ENCODE measurements around the gene TXNDC17.

The TXNDC17 gene

DNA sequence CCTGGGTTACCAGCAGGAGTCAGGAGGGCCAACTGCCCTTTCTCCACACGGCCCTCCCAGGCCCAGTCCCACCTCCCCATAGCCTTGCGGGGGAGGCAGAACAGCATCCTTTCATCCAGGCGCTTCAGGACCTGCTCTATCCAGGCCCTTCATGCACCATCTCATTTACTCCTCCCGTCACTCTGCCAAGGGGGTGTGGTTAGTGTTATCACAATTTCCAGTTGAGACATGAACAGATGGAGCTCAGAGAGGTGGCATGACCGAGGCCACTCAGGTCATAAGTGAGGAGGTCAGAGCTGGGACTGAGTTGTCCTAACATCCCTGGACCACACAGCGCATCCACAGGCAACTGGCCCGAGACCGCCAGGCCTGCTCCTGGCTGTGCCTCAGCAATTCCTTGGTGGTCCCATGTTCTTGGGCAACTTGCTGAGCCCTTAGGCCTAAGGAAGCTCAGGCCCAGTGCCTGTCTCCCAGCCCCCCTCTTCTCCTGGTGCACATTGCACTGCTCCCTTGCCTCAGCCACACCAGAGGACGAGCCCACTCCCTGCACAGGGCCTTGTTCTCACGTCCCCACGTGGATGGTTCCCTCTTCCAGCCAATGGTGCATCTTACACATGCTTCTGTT, 34.5 kb downstream of the TXNDC17 start:
- 83% methylated on average over 9 of the region's 11 CpGs for WGBS (ENCODE audit: insufficient coverage)
- ChIA-PET POLR2A (no interaction called here), CTCF (interaction anchor here (0.6 to 4.4 kb wide), 2 partner anchors 8 to 146 kb away, joined by 3 to 19 read pairs; no protein-coding TSS in a partner anchor)
- Histone ChIP-seq H3K4me3 (ENCODE audit: control insufficient read depth in 1 of 7, extremely low read depth in 1 of 7, insufficient read depth in 4 of 7, low read depth in 2 of 7, low read length in 6 of 7) (no peak overlapping the region), H3K36me3 (ENCODE audit: control insufficient read depth in 4 of 4, insufficient read depth in 4 of 4, low read length in 3 of 4) (no peaks in the 10 kb centered on the region), H3K9me3 (ENCODE audit: control extremely low read depth in 1 of 5, control insufficient read depth in 4 of 5, insufficient read depth in 2 of 5, low read depth in 1 of 5, low read length in 4 of 5) (no peaks in the 10 kb centered on the region), H3K4me1 (ENCODE audit: control extremely low read depth in 1 of 4, control insufficient read depth in 4 of 4, insufficient read depth in 4 of 4, low read length in 3 of 4) (peaks cover 0 to 12% (median 11%) of the 10 kb centered on the region in 4 experiments), H3K27me3 (replicated peaks in 2 of 5; ENCODE audit: control insufficient read depth in 4 of 5, insufficient read depth in 5 of 5, low read length in 4 of 5) (peaks cover 0 to 46% (median 33%) of the 10 kb centered on the region in 5 experiments), H3K27ac (ENCODE audit: insufficient read depth in 1 of 2, low read depth in 1 of 2, low read length in 2 of 2, poor library complexity in 1 of 2, severe bottlenecking in 2 of 2) (no peak overlapping the region)
- DNase-seq: no peak

DNA sequence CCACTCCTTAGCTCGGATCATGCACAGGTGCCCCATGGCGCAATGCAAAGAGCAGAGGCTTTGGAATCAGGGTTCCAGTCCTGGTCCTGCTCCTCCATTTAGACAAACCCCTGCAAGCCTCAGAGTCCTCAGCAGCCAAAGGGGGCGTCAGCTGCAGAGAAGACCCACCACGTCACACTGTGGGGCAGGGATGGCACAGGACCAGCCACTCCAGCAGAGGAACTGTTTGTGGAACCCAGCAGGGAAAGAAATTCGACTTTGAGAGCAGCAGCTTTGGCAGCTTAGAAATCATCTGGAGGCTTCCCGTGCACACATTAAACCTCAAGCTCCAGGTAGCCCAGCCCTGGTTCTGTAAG, 35.9 kb downstream of the TXNDC17 start:
- H3K27me3 ChIP-seq (replicated peaks in 2 of 5; ENCODE audit: control insufficient read depth in 4 of 5, insufficient read depth in 5 of 5, low read length in 4 of 5): peaks cover 0 to 53% (median 26%) of the 10 kb centered on the region in 5 experiments
- ChIA-PET CTCF (interaction anchor here (1.4 to 4.4 kb wide), 4 partner anchors 10 to 234 kb away, joined by 3 to 19 read pairs (median 10); no protein-coding TSS in a partner anchor), POLR2A (interaction anchor here (1.2 kb wide), 1 partner anchor 9 kb away, joined by 4 read pairs; no protein-coding TSS in a partner anchor)
- H3K4me1 ChIP-seq (ENCODE audit: control extremely low read depth in 1 of 4, control insufficient read depth in 4 of 4, insufficient read depth in 4 of 4, low read length in 3 of 4): peaks cover 0 to 12% (median 11%) of the 10 kb centered on the region in 4 experiments
- WGBS (ENCODE audit: insufficient coverage): 87% methylated on average over 5 of the region's 6 CpGs
- H3K36me3 ChIP-seq (ENCODE audit: control insufficient read depth in 4 of 4, insufficient read depth in 4 of 4, low read length in 3 of 4): no peaks in the 10 kb centered on the region
- DNase-seq: no peak
- H3K4me3 ChIP-seq (ENCODE audit: control insufficient read depth in 1 of 7, extremely low read depth in 1 of 7, insufficient read depth in 4 of 7, low read depth in 2 of 7, low read length in 6 of 7): no peak overlapping the region
- H3K27ac ChIP-seq (ENCODE audit: insufficient read depth in 1 of 2, low read depth in 1 of 2, low read length in 2 of 2, poor library complexity in 1 of 2, severe bottlenecking in 2 of 2): no peak overlapping the region
- no peaks in the 10 kb centered on the region for H3K9me3 ChIP-seq (ENCODE audit: control extremely low read depth in 1 of 5, control insufficient read depth in 4 of 5, insufficient read depth in 2 of 5, low read depth in 1 of 5, low read length in 4 of 5)

GRCh38 chr17:6677158-6677831, 36.4 kb downstream of the TXNDC17 start:
- WGBS (ENCODE audit: insufficient coverage): 27% methylated on average over 16 of the region's 16 CpGs
- Histone ChIP-seq H3K27ac (ENCODE audit: insufficient read depth in 1 of 2, low read depth in 1 of 2, low read length in 2 of 2, poor library complexity in 1 of 2, severe bottlenecking in 2 of 2) (no peak overlapping the region), H3K9me3 (ENCODE audit: control extremely low read depth in 1 of 5, control insufficient read depth in 4 of 5, insufficient read depth in 2 of 5, low read depth in 1 of 5, low read length in 4 of 5) (no peaks in the 10 kb centered on the region), H3K4me1 (ENCODE audit: control extremely low read depth in 1 of 4, control insufficient read depth in 4 of 4, insufficient read depth in 4 of 4, low read length in 3 of 4) (peaks cover 0 to 12% (median 11%) of the 10 kb centered on the region in 4 experiments), H3K36me3 (ENCODE audit: control insufficient read depth in 4 of 4, insufficient read depth in 4 of 4, low read length in 3 of 4) (no peaks in the 10 kb centered on the region), H3K27me3 (replicated peaks in 2 of 5; ENCODE audit: control insufficient read depth in 4 of 5, insufficient read depth in 5 of 5, low read length in 4 of 5) (peaks cover 0 to 56% (median 29%) of the 10 kb centered on the region in 5 experiments), H3K4me3 (ENCODE audit: control insufficient read depth in 1 of 7, extremely low read depth in 1 of 7, insufficient read depth in 4 of 7, low read depth in 2 of 7, low read length in 6 of 7) (no peak overlapping the region)
- POLR2A ChIA-PET: interaction anchor here (0.5 to 1.2 kb wide), 3 partner anchors 9 to 1838 kb away, joined by 4 read pairs; no protein-coding TSS in a partner anchor
- CTCF ChIA-PET: interaction anchor here (0.8 to 4.4 kb wide), 5 partner anchors 10 to 234 kb away, joined by 3 to 19 read pairs (median 7); no protein-coding TSS in a partner anchor
- peak; percentile 45 to 78 (median 76) for DNase-seq

DNA sequence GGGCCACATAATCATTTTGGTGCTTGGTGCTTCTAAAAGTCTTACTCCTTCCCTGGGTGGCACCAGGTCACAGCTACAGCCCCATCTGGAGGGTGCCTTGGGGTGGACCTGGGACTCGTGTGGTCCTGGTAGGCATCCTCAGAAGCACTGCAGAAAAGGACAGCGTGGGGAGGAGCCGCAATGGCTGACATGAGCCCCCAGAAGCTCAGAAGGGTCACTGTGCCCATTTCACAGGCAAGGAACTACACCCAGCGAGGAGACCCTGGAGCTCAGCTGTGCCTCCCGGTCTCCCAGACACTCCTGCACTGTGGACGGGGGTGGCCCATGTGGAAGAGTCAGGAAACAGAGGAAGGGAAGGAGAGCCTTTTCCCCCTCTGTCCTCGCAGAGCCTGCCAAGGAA, 37.1 kb downstream of the TXNDC17 start:
- H3K36me3 ChIP-seq (ENCODE audit: control insufficient read depth in 4 of 4, insufficient read depth in 4 of 4, low read length in 3 of 4): no peaks in the 10 kb centered on the region
- CTCF ChIA-PET: interaction anchor here (0.8 to 4.4 kb wide), 5 partner anchors 11 to 233 kb away, joined by 3 to 19 read pairs (median 7); no protein-coding TSS in a partner anchor

GRCh38 chr17:6679241-6679640, 38.4 kb downstream of the TXNDC17 start:
- Histone ChIP-seq H3K27ac (ENCODE audit: insufficient read depth in 1 of 2, low read depth in 1 of 2, low read length in 2 of 2, poor library complexity in 1 of 2, severe bottlenecking in 2 of 2) (no peak overlapping the region), H3K9me3 (ENCODE audit: control extremely low read depth in 1 of 5, control insufficient read depth in 4 of 5, insufficient read depth in 2 of 5, low read depth in 1 of 5, low read length in 4 of 5) (no peaks in the 10 kb centered on the region), H3K27me3 (replicated peaks in 2 of 5; ENCODE audit: control insufficient read depth in 4 of 5, insufficient read depth in 5 of 5, low read length in 4 of 5) (peaks cover 0 to 56% (median 36%) of the 10 kb centered on the region in 5 experiments), H3K36me3 (ENCODE audit: control insufficient read depth in 4 of 4, insufficient read depth in 4 of 4, low read length in 3 of 4) (no peaks in the 10 kb centered on the region), H3K4me1 (ENCODE audit: control extremely low read depth in 1 of 4, control insufficient read depth in 4 of 4, insufficient read depth in 4 of 4, low read length in 3 of 4) (peaks cover 0 to 12% (median 11%) of the 10 kb centered on the region in 4 experiments), H3K4me3 (ENCODE audit: control insufficient read depth in 1 of 7, extremely low read depth in 1 of 7, insufficient read depth in 4 of 7, low read depth in 2 of 7, low read length in 6 of 7) (no peak overlapping the region)
- WGBS (ENCODE audit: insufficient coverage): no CpG with 5 or more reads among the region's 6 CpGs
- ChIA-PET CTCF (interaction anchor here (4.4 kb wide), 1 partner anchor 12 kb away, joined by 19 read pairs; no protein-coding TSS in a partner anchor), POLR2A (no interaction called here)
- DNase-seq: no peak

More for the DNA sequence above, 37.1 kb downstream of the TXNDC17 start:
- Histone ChIP-seq H3K27me3 (replicated peaks in 2 of 5; ENCODE audit: control insufficient read depth in 4 of 5, insufficient read depth in 5 of 5, low read length in 4 of 5) (peaks cover 0 to 56% (median 36%) of the 10 kb centered on the region in 5 experiments), H3K27ac (ENCODE audit: insufficient read depth in 1 of 2, low read depth in 1 of 2, low read length in 2 of 2, poor library complexity in 1 of 2, severe bottlenecking in 2 of 2) (no peak overlapping the region), H3K4me1 (ENCODE audit: control extremely low read depth in 1 of 4, control insufficient read depth in 4 of 4, insufficient read depth in 4 of 4, low read length in 3 of 4) (peaks cover 0 to 12% (median 11%) of the 10 kb centered on the region in 4 experiments), H3K9me3 (ENCODE audit: control extremely low read depth in 1 of 5, control insufficient read depth in 4 of 5, insufficient read depth in 2 of 5, low read depth in 1 of 5, low read length in 4 of 5) (no peaks in the 10 kb centered on the region), H3K4me3 (ENCODE audit: control insufficient read depth in 1 of 7, extremely low read depth in 1 of 7, insufficient read depth in 4 of 7, low read depth in 2 of 7, low read length in 6 of 7) (no peak overlapping the region)
- POLR2A ChIA-PET: interaction anchor here (0.5 to 1.2 kb wide), 3 partner anchors 10 to 1839 kb away, joined by 4 read pairs; no protein-coding TSS in a partner anchor
- WGBS (ENCODE audit: insufficient coverage): 93% methylated on average over 4 of the region's 7 CpGs
- no peak for DNase-seq

DNA sequence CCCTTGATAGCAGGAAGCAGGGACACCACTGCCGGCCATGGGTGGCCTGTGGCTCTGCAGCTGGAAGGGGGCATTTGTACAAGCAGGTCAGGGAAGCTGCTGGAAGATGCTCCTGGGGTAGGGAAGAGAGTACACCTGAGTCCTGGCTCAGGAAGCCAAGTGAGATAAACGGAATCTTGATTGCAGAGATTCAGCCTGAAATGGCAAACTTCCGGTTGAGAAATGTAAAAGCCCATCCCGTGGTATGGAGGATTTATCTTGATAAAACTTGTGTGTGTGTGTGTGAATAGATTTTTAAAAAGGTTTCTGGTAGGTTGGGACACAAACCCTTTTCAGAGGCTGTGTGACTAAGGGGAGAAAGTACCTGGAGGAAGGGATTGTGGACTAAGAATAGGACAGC, 40.3 kb downstream of the TXNDC17 start:
- 98% methylated on average over 4 of the region's 4 CpGs for WGBS (ENCODE audit: insufficient coverage)
- CTCF ChIA-PET: no interaction called here
- no peaks in the 10 kb centered on the region for H3K36me3 ChIP-seq (ENCODE audit: control insufficient read depth in 4 of 4, insufficient read depth in 4 of 4, low read length in 3 of 4)
- POLR2A ChIA-PET: no interaction called here
- no peak overlapping the region for H3K27ac ChIP-seq (ENCODE audit: insufficient read depth in 1 of 2, low read depth in 1 of 2, low read length in 2 of 2, poor library complexity in 1 of 2, severe bottlenecking in 2 of 2)
- H3K9me3 ChIP-seq (ENCODE audit: control extremely low read depth in 1 of 5, control insufficient read depth in 4 of 5, insufficient read depth in 2 of 5, low read depth in 1 of 5, low read length in 4 of 5): no peaks in the 10 kb centered on the region
- peaks cover 0 to 49% (median 32%) of the 10 kb centered on the region in 5 experiments for H3K27me3 ChIP-seq (replicated peaks in 2 of 5; ENCODE audit: control insufficient read depth in 4 of 5, insufficient read depth in 5 of 5, low read length in 4 of 5)
- DNase-seq: no peak
- no peak overlapping the region for H3K4me3 ChIP-seq (ENCODE audit: control insufficient read depth in 1 of 7, extremely low read depth in 1 of 7, insufficient read depth in 4 of 7, low read depth in 2 of 7, low read length in 6 of 7)
- H3K4me1 ChIP-seq (ENCODE audit: control extremely low read depth in 1 of 4, control insufficient read depth in 4 of 4, insufficient read depth in 4 of 4, low read length in 3 of 4): peaks cover 0 to 12% (median 11%) of the 10 kb centered on the region in 4 experiments

Data from common myeloid progenitor, CD34-positive (primary cell).